Thymus (tissue), 11 donors: Measurements from ENCODE around the gene RAB40B. TPM values are rescaled to one million over a fixed set of nuclear protein-coding genes. Genes with fewer than 3 reads are reported as not detected.

Experiments
- DNase-seq, 9 donors: peaks; one replicate each; pipeline ENCODE4 v3.0.0-alpha.2; 2013; ENCODE audit warnings: low spot score in 9 of 9, low read depth in 6 of 9, missing footprints in 1 of 9
- H3K27ac ChIP-seq, 2 donors: one replicate each; pipeline ENCODE4 v1.5.1; 2013; ENCODE audit warnings: control low read depth in 1 of 2, low read depth in 1 of 2, low read length in 1 of 2, mild to moderate bottlenecking in 1 of 2, moderate library complexity in 1 of 2
- H3K27me3 ChIP-seq, 2 donors: one replicate each; pipeline ENCODE4 v1.5.1; 2013; ENCODE audit warnings: low read length in 1 of 2; ENCODE audit not compliant: control insufficient read depth in 2 of 2, insufficient read depth in 1 of 2
- H3K36me3 ChIP-seq, 2 donors: one replicate each; pipeline ENCODE4 v1.5.1; 2013; ENCODE audit warnings: low read length in 1 of 2, mild to moderate bottlenecking in 1 of 2, moderate library complexity in 1 of 2; ENCODE audit not compliant: control insufficient read depth in 2 of 2, insufficient read depth in 2 of 2
- H3K4me1 ChIP-seq, 2 donors: one replicate each; pipeline ENCODE4 v1.5.1; 2013; ENCODE audit warnings: low read length in 2 of 2; ENCODE audit not compliant: control insufficient read depth in 2 of 2, insufficient read depth in 2 of 2
- H3K4me3 ChIP-seq, 2 donors: one replicate each; pipeline ENCODE4 v1.5.1; 2013; ENCODE audit warnings: low read length in 2 of 2, control low read depth in 1 of 2, mild to moderate bottlenecking in 1 of 2
- H3K9me3 ChIP-seq, 2 donors: one replicate each; pipeline ENCODE4 v1.5.1; 2013; ENCODE audit warnings: low read length in 1 of 2, mild to moderate bottlenecking in 1 of 2; ENCODE audit not compliant: control insufficient read depth in 2 of 2, insufficient read depth in 1 of 2
- WGBS: extraction: QIAGEN DNeasy Blood & Tissue Kit; methylation state at CpG from one replicate; pipeline ENCODE4 v1.1.7; 2013; 5-methylcytosine and 5-hydroxymethylcytosine counted together
- polyA plus RNA-seq: library from polyadenylated mRNA; stranded (reverse); fragments of 200-250 nt; gene quantifications from one replicate; pipeline ENCODE4 v1.2.3, GENCODE V29; 2013
- total RNA-seq: library from RNA; stranded (reverse); fragments of 120-200 nt; gene quantifications from one replicate; pipeline ENCODE4 v1.2.4, GENCODE V29; 2013
- donor health status: healthy.

RAB40B gene
- total and polyA plus RNA-seq, 2 donors = 1.7 to 8.4 TPM

DNA sequence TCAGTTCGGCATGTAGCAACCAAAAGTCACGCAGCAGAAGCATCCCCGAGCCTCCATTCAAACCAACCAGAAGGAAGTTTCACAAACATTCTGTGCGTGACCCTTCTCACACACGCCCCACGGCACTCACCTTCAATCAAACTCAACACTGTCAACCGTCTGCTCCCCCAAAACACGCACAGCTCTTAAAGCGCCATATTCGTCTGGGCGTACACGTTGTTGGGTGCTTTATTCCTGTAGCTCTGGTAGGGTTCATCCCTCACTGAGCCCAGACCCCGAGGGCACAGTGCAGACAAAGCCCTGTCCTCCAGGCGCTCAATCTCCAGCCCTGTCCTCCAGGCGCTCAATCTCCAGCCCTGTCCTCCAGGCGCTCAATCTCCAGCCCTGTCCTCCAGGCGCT, 2.2 kb downstream of the RAB40B start:
- no peak overlapping the region for H3K27ac ChIP-seq
- H3K27me3 ChIP-seq = peaks cover 16 to 43% of the 10 kb centered on the region in 2 donors
- 98% methylated on average over 16 of the region's 17 CpGs for WGBS

DNA sequence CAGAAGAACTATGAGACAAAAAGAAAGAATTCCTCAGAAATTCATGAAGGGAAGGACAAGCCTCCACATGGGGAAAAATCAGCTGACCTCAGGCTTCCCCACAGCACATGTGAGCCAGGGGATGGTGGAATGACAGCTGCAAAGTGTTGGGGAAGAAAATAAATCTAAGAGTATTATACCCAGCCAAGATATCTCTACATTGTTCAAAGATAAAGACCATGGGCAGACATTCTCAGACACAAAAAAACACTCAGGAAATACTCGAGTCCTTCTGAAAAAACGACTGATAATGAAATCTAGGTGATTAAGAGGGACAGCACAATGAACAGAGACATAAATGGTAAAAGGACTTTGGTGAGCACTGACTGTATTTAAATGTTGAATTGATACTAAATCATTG, 3.9 kb downstream of the RAB40B start:
- peaks cover 5 to 32% of the 10 kb centered on the region in 2 donors for H3K9me3 ChIP-seq
- no peak overlapping the region for H3K27ac ChIP-seq
- H3K4me1 ChIP-seq = peaks cover 7 to 12% of the 10 kb centered on the region in 2 donors
- peaks cover 16 to 32% of the 10 kb centered on the region in 2 donors for H3K27me3 ChIP-seq
- no peak for DNase-seq
- no peak overlapping the region for H3K4me3 ChIP-seq
- 84% methylated on average over 2 of the region's 2 CpGs for WGBS
- H3K36me3 ChIP-seq = no peaks in the 10 kb centered on the region

More for the DNA sequence above, 2.2 kb downstream of the RAB40B start:
- H3K36me3 ChIP-seq = no peaks in the 10 kb centered on the region
- H3K9me3 ChIP-seq = peaks cover 5 to 32% of the 10 kb centered on the region in 2 donors
- peaks cover 7 to 12% of the 10 kb centered on the region in 2 donors for H3K4me1 ChIP-seq
- H3K4me3 ChIP-seq = no peak overlapping the region
- no peak for DNase-seq

DNA sequence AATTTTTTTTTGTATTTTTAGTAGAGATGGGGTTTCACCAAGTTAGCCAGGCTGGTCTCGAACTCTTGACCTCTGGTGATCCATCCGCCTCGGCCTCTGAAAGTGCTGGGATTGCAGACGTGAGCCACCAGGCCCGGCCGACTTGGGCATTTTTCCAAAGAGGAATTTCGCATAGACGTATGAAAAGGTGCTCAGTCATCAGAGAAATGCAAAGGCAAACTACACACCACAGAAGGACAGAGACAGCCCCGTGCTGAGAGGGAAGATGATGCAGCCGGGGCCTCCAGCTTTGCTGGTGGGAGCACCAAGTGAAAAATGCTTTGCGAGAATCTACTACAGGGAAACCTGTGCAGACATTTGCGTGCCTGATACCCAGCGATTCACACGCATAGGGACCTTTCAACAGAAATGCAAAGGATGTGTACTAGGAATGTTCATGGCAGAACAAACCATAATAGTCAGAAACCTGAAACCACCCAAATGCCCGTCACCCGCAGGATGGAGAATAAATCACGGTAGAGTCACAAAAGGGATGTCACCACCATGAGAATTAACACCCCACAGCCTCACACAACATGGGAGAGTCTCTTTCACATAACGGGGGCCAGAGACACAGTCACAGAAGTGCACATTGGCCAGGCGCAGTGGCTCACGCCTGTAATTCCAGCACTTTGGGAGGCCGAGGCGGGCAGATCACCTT, 5.2 kb downstream of the RAB40B start:
- 98% methylated on average over 22 of the region's 22 CpGs for WGBS
- no peaks in the 10 kb centered on the region for H3K36me3 ChIP-seq

GRCh38 chr17:82692268-82692667, 6.2 kb downstream of the RAB40B start:
- DNase-seq = no peak
- WGBS = 90% methylated on average over 16 of the region's 16 CpGs

More for the DNA sequence above, 5.2 kb downstream of the RAB40B start:
- Histone ChIP-seq H3K27me3 (peaks cover 13 to 23% of the 10 kb centered on the region in 2 donors), H3K4me3 (no peak overlapping the region), H3K27ac (no peak overlapping the region), H3K4me1 (peaks cover 7 to 8% of the 10 kb centered on the region in 2 donors), H3K9me3 (peaks cover 3 to 32% of the 10 kb centered on the region in 2 donors)
- DNase-seq = no peak

GRCh38 chr17:82691714-82692113, 6.8 kb downstream of the RAB40B start:
- Histone ChIP-seq H3K27ac (no peak overlapping the region), H3K4me1 (no peaks in the 10 kb centered on the region), H3K9me3 (peaks cover 3 to 24% of the 10 kb centered on the region in 2 donors), H3K4me3 (no peak overlapping the region), H3K27me3 (peaks cover under 1 to 9% of the 10 kb centered on the region in 2 donors), H3K36me3 (no peaks in the 10 kb centered on the region)
- DNase-seq = no peak
- 96% methylated on average over 14 of the region's 17 CpGs for WGBS

More at GRCh38 chr17:82692268-82692667, 6.2 kb downstream of the RAB40B start:
- no peak overlapping the region for H3K27ac ChIP-seq
- H3K27me3 ChIP-seq = peaks cover 6 to 15% of the 10 kb centered on the region in 2 donors
- peaks cover 0 to 3% of the 10 kb centered on the region in 2 donors for H3K4me1 ChIP-seq
- H3K4me3 ChIP-seq = no peak overlapping the region
- peaks cover 3 to 27% of the 10 kb centered on the region in 2 donors for H3K9me3 ChIP-seq
- H3K36me3 ChIP-seq = no peaks in the 10 kb centered on the region

DNA sequence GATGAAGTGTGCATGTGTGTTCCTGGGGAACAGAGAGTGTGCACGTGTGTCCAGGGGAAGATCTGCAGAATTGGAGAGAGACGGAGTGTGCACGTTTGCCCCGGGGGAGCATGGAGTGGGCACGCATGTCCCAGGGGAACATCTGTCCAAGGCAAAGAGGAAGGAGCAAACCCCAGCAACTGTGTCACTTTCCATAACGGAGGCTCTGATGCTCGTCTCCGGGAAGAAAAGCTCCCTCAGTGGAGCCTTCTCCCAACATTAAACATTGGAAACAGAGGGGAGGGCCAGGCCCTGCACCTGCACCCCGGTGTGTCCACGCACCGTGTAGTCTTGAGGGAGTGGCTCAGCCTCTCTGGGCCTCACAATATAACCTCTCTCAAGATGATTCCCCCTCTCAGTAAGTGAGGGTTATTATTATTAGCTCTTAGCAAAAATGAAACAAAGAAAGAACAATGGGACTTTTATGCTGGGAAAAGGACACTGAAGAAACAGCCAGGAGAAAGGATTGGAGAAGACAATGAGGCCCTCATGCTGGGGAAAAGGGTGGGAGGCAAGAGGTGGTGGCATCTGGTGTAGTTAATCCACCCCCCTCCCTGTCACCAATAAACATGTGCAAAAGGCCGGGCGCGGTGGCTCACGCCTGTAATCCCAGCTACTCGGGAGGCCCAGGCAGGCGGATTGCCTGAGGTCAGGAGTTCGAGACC, 7.6 kb downstream of the RAB40B start:
- DNase-seq = no peak
- Histone ChIP-seq H3K27me3 (peaks cover 0 to 1% of the 10 kb centered on the region in 2 donors), H3K4me1 (no peaks in the 10 kb centered on the region), H3K9me3 (peaks cover 1 to 19% of the 10 kb centered on the region in 2 donors), H3K27ac (no peak overlapping the region), H3K4me3 (no peak overlapping the region), H3K36me3 (no peaks in the 10 kb centered on the region)
- WGBS = 95% methylated on average over 18 of the region's 18 CpGs

GRCh38 chr17:82689077-82689476, 9.4 kb downstream of the RAB40B start:
- Histone ChIP-seq H3K4me1 (no peaks in the 10 kb centered on the region), H3K27ac (no peak overlapping the region), H3K27me3 (no peaks in the 10 kb centered on the region), H3K4me3 (no peak overlapping the region), H3K9me3 (peaks cover 0 to 3% of the 10 kb centered on the region in 2 donors), H3K36me3 (no peaks in the 10 kb centered on the region)
- WGBS = 96% methylated on average over 8 of the region's 8 CpGs
- DNase-seq = no peak

DNA sequence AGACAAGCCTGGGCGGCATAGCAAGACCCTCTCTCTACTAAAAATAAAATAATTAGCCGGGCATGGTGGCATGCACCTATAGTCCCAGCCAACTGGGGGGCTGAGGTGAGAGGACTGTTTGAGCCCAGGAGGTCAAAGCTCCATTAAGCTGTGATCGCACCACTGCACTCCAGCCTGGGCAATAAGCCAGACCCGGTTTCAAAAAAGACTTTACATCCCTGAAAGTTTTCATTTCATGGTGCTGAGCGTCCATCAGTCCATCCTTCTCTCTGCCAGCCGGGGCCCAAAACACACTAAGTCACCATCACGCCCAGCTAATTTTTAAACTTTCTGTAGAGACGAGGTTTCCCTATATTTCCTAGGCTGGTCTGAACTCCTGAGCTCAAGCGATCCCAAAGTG, 10.6 kb downstream of the RAB40B start:
- Histone ChIP-seq H3K27me3 (no peaks in the 10 kb centered on the region), H3K4me3 (no peak overlapping the region), H3K9me3 (no peaks in the 10 kb centered on the region), H3K36me3 (no peaks in the 10 kb centered on the region), H3K27ac (no peak overlapping the region), H3K4me1 (no peaks in the 10 kb centered on the region)
- no peak for DNase-seq
- WGBS = 97% methylated on average over 9 of the region's 9 CpGs

DNA sequence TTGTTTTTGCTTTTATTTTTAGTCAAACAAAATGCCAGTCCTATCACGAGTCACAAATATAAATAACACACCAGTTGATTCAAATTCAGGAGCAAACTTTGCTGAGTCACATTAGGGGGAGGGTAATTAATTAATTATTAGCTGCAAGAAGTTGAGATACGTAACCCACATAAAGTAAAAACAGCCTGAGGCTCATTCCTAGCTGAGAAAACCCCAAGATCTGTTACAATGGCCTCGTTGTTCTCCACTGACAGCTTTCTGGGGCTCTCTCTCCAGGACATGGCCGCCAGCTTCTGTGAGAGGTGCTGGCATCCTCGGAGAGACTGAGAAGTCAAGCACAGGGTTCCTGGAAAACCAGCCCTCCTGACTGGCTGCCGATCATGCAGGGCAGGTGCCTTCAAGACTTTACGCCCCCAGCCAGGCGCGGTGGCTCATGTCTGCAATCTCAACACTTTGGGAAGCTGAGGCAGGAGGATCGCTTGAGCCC, 11.1 kb downstream of the RAB40B start:
- DNase-seq = no peak
- Histone ChIP-seq H3K4me3 (no peak overlapping the region), H3K4me1 (no peaks in the 10 kb centered on the region), H3K27ac (no peak overlapping the region), H3K9me3 (no peaks in the 10 kb centered on the region), H3K36me3 (no peaks in the 10 kb centered on the region), H3K27me3 (no peaks in the 10 kb centered on the region)
- WGBS = 95% methylated on average over 10 of the region's 10 CpGs
